K562 (cell line): ENCODE measurements around the gene RUNDC1. TPM values are rescaled to one million over a fixed set of nuclear protein-coding genes. Genes with fewer than 3 reads are reported as not detected.

Experiments
- ATF3 ChIP-seq, 2 experiments: fragments of 450-650 bp in 1 of 2; sonication (generic) in 1 of 2; formaldehyde crosslinking in 1 of 2; IDR thresholded peaks in 1 of 2; conservative IDR thresholded peaks in 1 of 2; 2 replicates each; pipeline versions ENCODE4 v1.6.1 to v1.8.1; 2016 to 2023; ENCODE audit warnings: mild to moderate bottlenecking in 2 of 2, moderate library complexity in 2 of 2, inconsistent platforms in 1 of 2, missing genetic modification reagents in 1 of 2
- CREB3 ChIP-seq: fragments of 450-650 bp; conservative IDR thresholded peaks from 2 replicates; pipeline ENCODE4 v1.6.1; 2016; ENCODE audit warnings: missing genetic modification characterization, low read depth, mild to moderate bottlenecking, missing compliant biosample characterization, moderate library complexity
- CTBP1 ChIP-seq: fragments of 450-650 bp; IDR thresholded peaks from 2 replicates; pipeline ENCODE4 v1.6.1; 2016; ENCODE audit warnings: borderline replicate concordance
- DMBX1 ChIP-seq: fragments of 250-450 bp; sonication (Bioruptor Pico); IDR thresholded peaks from 2 replicates; pipeline ENCODE4 v1.8.0; 2022; ENCODE audit warnings: inconsistent platforms, mild to moderate bottlenecking, moderate library complexity, borderline replicate concordance
- MTA1 ChIP-seq: fragments of 450-650 bp; IDR thresholded peaks from 2 replicates; pipeline ENCODE4 v1.6.1; 2017; ENCODE audit warnings: borderline replicate concordance
- MTA3 ChIP-seq: fragments of 450-650 bp; formaldehyde crosslinking; IDR thresholded peaks from 2 replicates; pipeline ENCODE4 v1.6.1; 2017; ENCODE audit warnings: mild to moderate bottlenecking, borderline replicate concordance
- ZNF764 ChIP-seq: fragments of 250-450 bp; sonication (Bioruptor Pico); IDR thresholded peaks from 2 replicates; pipeline ENCODE4 v1.4.0; 2020; ENCODE audit warnings: low read depth, mild to moderate bottlenecking, moderate library complexity
- polyA plus RNA-seq, 8 experiments: library from polyadenylated mRNA; depleted of rRNA in 4 of 8; stranded (reverse) in 5 of 8; unstranded in 3 of 8; fragments of >200 nt; fragmentation: Nextera tagmentation in 2 of 8; fragmentation: Illumina TruSeq in 1 of 8; extraction: Ambion mirVana in 2 of 8; extraction: Trizol in 1 of 8; gene quantifications; 2 replicates each; pipeline versions ENCODE4 v1.2.1 to v1.2.3, GENCODE V29; 2011 to 2014; ENCODE audit warnings: inconsistent platforms in 1 of 8, missing spikeins in 1 of 8
- total RNA-seq, 7 experiments: library from RNA; depleted of rRNA in 6 of 7; stranded (reverse); fragments of >200 nt in 6 of 7; fragmentation: Illumina TruSeq in 2 of 7; extraction: Trizol in 2 of 7; gene quantifications; 2 replicates each; pipeline versions ENCODE4 v1.2.1 to v1.2.3, GENCODE V29; 2011 to 2021; ENCODE audit warnings: low replicate concordance in 1 of 7
- TF ChIP-seq, protein P1 (sequence below): fragments of 250-450 bp; sonication (Bioruptor Pico); IDR thresholded peaks from 2 replicates; pipeline ENCODE4 v1.8.0; 2021; ENCODE audit warnings: moderate library complexity, mild to moderate bottlenecking, inconsistent platforms

The RUNDC1 gene
- total and polyA plus RNA-seq, 9 of the 15 experiments (the other 6 are each of a cell fraction or from before 2014, with no cell fraction given): 3.4 to 12.6 (median 9.4) TPM

DNA sequence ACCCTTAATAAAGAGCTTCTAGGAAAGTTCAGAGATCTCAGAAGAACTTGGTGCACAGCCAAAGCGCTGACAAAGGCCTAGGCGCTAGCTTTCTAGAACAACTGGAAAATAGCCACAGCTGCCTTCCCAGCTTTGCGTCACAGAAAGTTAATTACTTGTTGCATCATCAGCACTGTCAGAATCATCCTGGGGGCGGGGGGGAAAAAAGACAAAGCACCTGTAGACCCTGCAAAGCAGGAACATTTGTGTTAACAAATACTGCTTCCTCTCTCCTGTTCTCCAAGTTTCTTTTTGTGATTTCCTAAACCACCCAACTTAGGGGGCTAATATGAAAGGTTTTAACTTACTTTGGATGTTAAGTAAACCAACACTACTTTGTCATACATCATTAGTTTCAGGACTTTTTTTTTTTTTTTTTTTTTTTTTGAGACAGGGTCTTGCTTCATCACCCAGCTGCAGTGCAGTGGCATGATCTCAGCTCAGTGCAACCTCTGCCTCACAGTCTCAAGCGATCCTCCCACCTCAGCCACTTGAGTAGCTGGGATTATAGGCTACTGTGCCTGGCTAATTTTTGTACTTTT, 11.3 kb upstream of the RUNDC1 start (continued):
- TF ChIP-seq MTA3 (no peak), CTBP1 (no peak), ZNF764 (CRISPR knock-in tag) (no peak), ATF3 (IDR thresholded peaks at IDR 0.05) (peak; percentile 99), ATF3 (CRISPR knock-in tag; conservative IDR thresholded peaks at IDR 0.05) (peak; percentile 64; the same call in 1 of the 2 replicates), CREB3 (no peak), DMBX1 (CRISPR knock-in tag) (no peak), MTA1 (no peak)
- TF ChIP-seq, protein P1, sequence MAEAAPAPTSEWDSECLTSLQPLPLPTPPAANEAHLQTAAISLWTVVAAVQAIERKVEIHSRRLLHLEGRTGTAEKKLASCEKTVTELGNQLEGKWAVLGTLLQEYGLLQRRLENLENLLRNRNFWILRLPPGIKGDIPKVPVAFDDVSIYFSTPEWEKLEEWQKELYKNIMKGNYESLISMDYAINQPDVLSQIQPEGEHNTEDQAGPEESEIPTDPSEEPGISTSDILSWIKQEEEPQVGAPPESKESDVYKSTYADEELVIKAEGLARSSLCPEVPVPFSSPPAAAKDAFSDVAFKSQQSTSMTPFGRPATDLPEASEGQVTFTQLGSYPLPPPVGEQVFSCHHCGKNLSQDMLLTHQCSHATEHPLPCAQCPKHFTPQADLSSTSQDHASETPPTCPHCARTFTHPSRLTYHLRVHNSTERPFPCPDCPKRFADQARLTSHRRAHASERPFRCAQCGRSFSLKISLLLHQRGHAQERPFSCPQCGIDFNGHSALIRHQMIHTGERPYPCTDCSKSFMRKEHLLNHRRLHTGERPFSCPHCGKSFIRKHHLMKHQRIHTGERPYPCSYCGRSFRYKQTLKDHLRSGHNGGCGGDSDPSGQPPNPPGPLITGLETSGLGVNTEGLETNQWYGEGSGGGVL: no peak
